ENCODE results near the gene UBXN6.

- TF ChIP-seq CTCF (IDR thresholded peaks at IDR 0.05) = no peak
- no peak for TF ChIP-seq POLR2A (IDR thresholded peaks at IDR 0.05)
Observed at GRCh38 chr19:4405977-4406376, 51.6 kb downstream of the UBXN6 start.
